GM23248 (cell line): ENCODE results near the gene ADGB. TPM values are rescaled to one million over a fixed set of nuclear protein-coding genes. Genes with fewer than 3 reads are reported as not detected.
A peak's percentile ranks its signal among the peaks of the same experiment; 100 is the strongest.
"Not testable (repeated sequence)": the region's sequence is repeated elsewhere in the genome, so short reads cannot be mapped to it uniquely, and the experiment has no call there.

Source experiments
- DNase-seq: peaks from one replicate; pipeline ENCODE4 v3.0.0-alpha.2; 2015
- H2AFZ ChIP-seq: fragments of 200-600 bp; sonication (generic); 2 replicates; pipeline ENCODE4 v1.6.1; 2016; ENCODE audit warnings: antibody characterized with exemption
- H3F3A ChIP-seq: fragments of 200-600 bp; sonication (generic); 2 replicates; pipeline ENCODE4 v1.6.1; 2016; ENCODE audit warnings: mild to moderate bottlenecking, antibody characterized with exemption, mixed run types; ENCODE audit not compliant: insufficient read depth
- H3K27ac ChIP-seq: fragments of 200-600 bp; sonication (generic); 2 replicates; pipeline ENCODE4 v1.5.1; 2016; ENCODE audit warnings: mild to moderate bottlenecking
- H3K27me3 ChIP-seq: fragments of 200-600 bp; sonication (generic); replicated peaks from 2 replicates; pipeline ENCODE4 v1.6.1; 2016; ENCODE audit warnings: mild to moderate bottlenecking; ENCODE audit not compliant: insufficient read depth
- H3K36me3 ChIP-seq: fragments of 200-600 bp; sonication (generic); 2 replicates; pipeline ENCODE4 v1.6.1; 2016; ENCODE audit warnings: low read depth, mild to moderate bottlenecking
- H3K4me1 ChIP-seq: fragments of 200-600 bp; sonication (generic); 2 replicates; pipeline ENCODE4 v1.6.1; 2016; ENCODE audit warnings: mild to moderate bottlenecking; ENCODE audit not compliant: insufficient read depth
- H3K4me2 ChIP-seq: fragments of 200-600 bp; sonication (generic); one replicate; pipeline ENCODE4 v1.6.1; 2016; ENCODE audit warnings: mild to moderate bottlenecking; ENCODE audit not compliant: unreplicated experiment
- H3K4me3 ChIP-seq: fragments of 200-600 bp; sonication (generic); 2 replicates; pipeline ENCODE4 v1.5.1; 2016; ENCODE audit warnings: mild to moderate bottlenecking
- H3K79me2 ChIP-seq: fragments of 200-600 bp; sonication (generic); 2 replicates; pipeline ENCODE4 v1.6.1; 2016; ENCODE audit warnings: mild to moderate bottlenecking; ENCODE audit not compliant: insufficient read depth
- H3K9ac ChIP-seq: fragments of 200-600 bp; sonication (generic); 2 replicates; pipeline ENCODE4 v1.6.1; 2016; ENCODE audit warnings: mild to moderate bottlenecking
- H3K9me2 ChIP-seq: fragments of 200-600 bp; sonication (generic); 2 replicates; pipeline ENCODE4 v1.6.1; 2016; ENCODE audit warnings: mixed run types, mild to moderate bottlenecking, moderate library complexity; ENCODE audit not compliant: insufficient read depth
- H3K9me3 ChIP-seq: fragments of 200-600 bp; sonication (generic); one replicate; pipeline ENCODE4 v1.6.1; 2017; ENCODE audit warnings: low read depth
- H4K20me1 ChIP-seq: fragments of 200-600 bp; sonication (generic); 2 replicates; pipeline ENCODE4 v1.6.0; 2016; ENCODE audit not compliant: insufficient read depth
- EZH2 ChIP-seq: fragments of 200-600 bp; sonication (generic); IDR thresholded peaks from 2 replicates; pipeline ENCODE4 v1.6.1; 2018; ENCODE audit warnings: antibody characterized with exemption, mild to moderate bottlenecking; ENCODE audit not compliant: insufficient read depth, poor library complexity, severe bottlenecking
- EZH2phosphoT487 ChIP-seq: fragments of 200-600 bp; sonication (generic); IDR thresholded peaks from 2 replicates; pipeline ENCODE4 v1.6.1; 2018; ENCODE audit warnings: antibody characterized with exemption, moderate library complexity, mild to moderate bottlenecking, low read depth; ENCODE audit not compliant: insufficient read depth
- WGBS, 2 experiments: methylation state at CpG; one replicate each; pipeline ENCODE4 v1.1.6; 2015 to 2017; ENCODE audit warnings: low lambda C conversion rate in 2 of 2, low coverage in 1 of 2; ENCODE audit errors: missing lambda C conversion rate in 2 of 2; 5-methylcytosine and 5-hydroxymethylcytosine counted together
- in situ Hi-C: fragments of 300-500 bp; cut with MboI; formaldehyde crosslinking; loops from 2 replicates; pipeline ENCODE4 v1.15.0; 2020
- polyA plus RNA-seq: library from polyadenylated mRNA; unstranded; fragments of >200 nt; fragmentation: Nextera tagmentation; extraction: Ambion mirVana; gene quantifications from 2 replicates; pipeline ENCODE4 v1.2.1, GENCODE V29; 2016
- total RNA-seq: library from RNA; depleted of rRNA; stranded (reverse); fragments of >200 nt; shearing (Covaris generic); gene quantifications from 2 replicates; pipeline ENCODE4 v1.2.3, GENCODE V29; 2014

ADGB gene
- total and polyA plus RNA-seq, 2 experiments from 2014 or later, result not detected

DNA sequence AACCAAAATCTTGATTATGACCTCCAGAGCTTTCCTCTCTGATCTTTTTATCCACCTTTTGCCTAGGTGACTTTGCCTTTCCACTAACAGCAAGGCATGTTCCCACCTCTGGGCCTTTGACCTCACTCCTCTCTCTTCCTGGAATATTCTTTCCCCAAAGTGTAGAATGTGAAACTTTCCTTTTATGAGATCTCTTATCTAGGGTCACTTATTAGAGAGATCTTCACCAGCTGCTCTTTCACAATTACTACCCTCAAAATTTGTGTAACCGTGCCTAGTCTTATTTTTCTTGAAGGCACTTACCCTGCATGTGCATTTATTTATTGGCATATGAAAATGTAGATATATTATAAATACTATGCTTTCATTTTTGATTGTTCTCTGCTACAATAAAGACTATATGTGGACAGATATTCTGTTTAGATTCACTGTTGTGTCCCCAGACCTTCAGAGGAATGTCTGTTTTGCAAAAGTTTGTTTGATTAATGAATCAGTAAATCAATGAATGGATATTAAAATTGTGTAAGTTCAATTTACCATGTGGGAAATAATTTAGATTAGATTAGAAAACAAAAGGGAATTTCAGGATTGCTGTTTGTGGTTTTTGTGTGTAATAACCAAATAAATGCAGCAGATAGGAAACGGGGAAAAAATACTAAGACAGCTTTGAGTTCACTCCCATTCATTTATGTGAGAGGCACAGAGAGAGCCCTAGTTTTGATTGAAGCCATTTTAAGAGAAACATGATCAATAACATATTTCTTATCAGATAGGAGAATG is 207.0 kb downstream of the ADGB start:
- in situ Hi-C loops, result no loop called here
- Histone ChIP-seq H3K27ac (no peak overlapping the region), H3K9me3 (no peaks in the 10 kb centered on the region), H3K36me3 (no peaks in the 10 kb centered on the region), H3K79me2 (no peaks in the 10 kb centered on the region), H2AFZ (no peak overlapping the region), H4K20me1 (no peaks in the 10 kb centered on the region), H3K9me2 (no peaks in the 10 kb centered on the region), H3K9ac (no peak overlapping the region), H3K27me3 (no peaks in the 10 kb centered on the region), H3K4me1 (no peaks in the 10 kb centered on the region), H3K4me2 (no peak overlapping the region), H3F3A (no peaks in the 10 kb centered on the region), H3K4me3 (no peak overlapping the region)
- TF ChIP-seq EZH2 (no peak), EZH2phosphoT487 (no peak)
- WGBS, 2 experiments, result 49 to 55% methylated on average over 2 of the region's 2 CpGs
- no peak for DNase-seq

GRCh38 chr6:146809014-146809413 is 210.2 kb downstream of the ADGB start:
- H3K4me1 ChIP-seq, H3K9me3 ChIP-seq, H3K27ac ChIP-seq, H3K27me3 ChIP-seq, H3K9ac ChIP-seq, H3K4me3 ChIP-seq, H3K4me2 ChIP-seq, H4K20me1 ChIP-seq, DNase-seq, H3K9me2 ChIP-seq, H3F3A ChIP-seq, H2AFZ ChIP-seq, H3K79me2 ChIP-seq, in situ Hi-C loops, H3K36me3 ChIP-seq: not testable (repeated sequence)
- 76 to 84% methylated on average over 7 to 9 of the region's 9 CpGs for WGBS, 2 experiments

- H3K9me2 ChIP-seq, H3K4me1 ChIP-seq, H3K27me3 ChIP-seq, H4K20me1 ChIP-seq, H3F3A ChIP-seq, H3K79me2 ChIP-seq, H3K9me3 ChIP-seq, in situ Hi-C loops, H2AFZ ChIP-seq, H3K27ac ChIP-seq, H3K36me3 ChIP-seq, H3K4me3 ChIP-seq, H3K9ac ChIP-seq, H3K4me2 ChIP-seq: not testable (repeated sequence)
- DNase-seq, result peak; percentile 6
- 62 to 65% methylated on average over 6 of the region's 6 CpGs for WGBS, 2 experiments
Observed at GRCh38 chr6:146812811-146813321, 214.1 kb downstream of the ADGB start.

GRCh38 chr6:146813554-146813953 is 214.8 kb downstream of the ADGB start:
- Histone ChIP-seq H3K4me1 (peaks cover 8% of the 10 kb centered on the region; the same call in 1 of the 2 replicates), H2AFZ (no peak overlapping the region), H3K79me2 (no peaks in the 10 kb centered on the region), H3K27me3 (no peaks in the 10 kb centered on the region), H3K9me2 (no peaks in the 10 kb centered on the region), H3K4me3 (no peak overlapping the region), H3F3A (no peaks in the 10 kb centered on the region), H3K9me3 (no peaks in the 10 kb centered on the region), H3K9ac (no peak overlapping the region), H3K36me3 (no peaks in the 10 kb centered on the region), H3K27ac (no peak overlapping the region), H4K20me1 (no peaks in the 10 kb centered on the region), H3K4me2 (no peak overlapping the region)
- TF ChIP-seq EZH2 (no peak), EZH2phosphoT487 (no peak)
- WGBS, 2 experiments, result 35 to 39% methylated on average over 3 of the region's 3 CpGs
- DNase-seq, result no peak
- in situ Hi-C loops, result no loop called here
